ENCODE results near the gene MYH14. TPM values are rescaled to one million over a fixed set of nuclear protein-coding genes. Genes with fewer than 3 reads are reported as not detected.

Gene MYH14
- total RNA-seq, 1 experiment from 2014 or later = 4.1 TPM

DNA sequence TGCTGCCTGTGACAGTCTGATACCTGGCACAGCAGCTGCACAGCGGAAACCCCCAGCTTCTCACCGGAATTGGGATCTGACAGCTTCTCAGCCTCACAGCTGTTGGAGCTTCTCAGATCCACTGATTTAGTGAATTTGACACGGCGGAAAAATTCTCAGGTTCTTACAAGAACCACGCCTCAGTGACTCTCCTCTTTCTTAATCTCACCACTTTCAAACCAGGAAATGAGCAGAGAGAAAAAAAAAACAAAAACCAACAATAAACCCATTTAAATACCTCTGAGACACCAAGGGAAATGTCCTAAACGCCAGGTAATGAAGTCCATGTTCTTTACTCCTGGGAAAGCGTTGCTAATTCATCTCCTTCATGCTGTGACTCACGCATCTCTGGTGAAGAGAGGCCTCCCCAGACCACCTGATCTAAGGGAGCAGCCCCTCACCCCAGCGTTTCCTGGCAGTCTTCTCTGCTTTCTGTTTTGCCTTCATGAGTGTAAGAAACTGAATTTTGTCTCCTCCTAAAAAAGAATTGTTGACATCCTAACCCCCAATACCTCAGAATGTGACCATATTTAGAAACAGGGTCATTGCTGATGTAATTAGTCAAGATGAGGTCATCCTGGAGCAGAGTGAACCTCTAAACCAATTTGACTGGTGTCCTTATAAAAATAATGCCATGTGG lies 24.4 kb upstream of the MYH14 start:
- Histone ChIP-seq H3K4me3 (ENCODE audit: insufficient read depth, low read depth, low read length) (no peak overlapping the region), H3K36me3 (replicated peaks; ENCODE audit: control insufficient read depth, insufficient read depth, low read length) (no peaks in the 10 kb centered on the region), H3K27me3 (ENCODE audit: control insufficient read depth, insufficient read depth, low read length) (no peaks in the 10 kb centered on the region)
- no peak for DNase-seq

DNA sequence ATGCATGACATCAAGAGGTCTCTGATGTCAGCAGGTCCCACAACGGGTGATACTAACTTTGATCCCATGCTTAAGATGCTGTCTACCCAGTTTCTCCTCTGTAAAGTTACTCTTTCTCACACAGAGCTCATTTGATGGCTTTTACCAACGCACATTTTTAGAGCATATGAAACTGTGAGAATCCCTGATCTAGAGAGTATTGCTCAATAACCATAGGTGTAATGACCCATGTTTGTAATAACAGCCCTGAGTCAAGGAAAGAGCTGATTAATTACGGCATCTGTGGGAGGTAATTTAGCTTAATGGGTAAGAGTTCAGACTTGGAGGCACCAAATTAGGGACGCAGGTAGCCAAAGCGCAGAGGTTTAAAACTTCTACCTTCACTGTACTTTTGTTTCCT lies 22.3 kb upstream of the MYH14 start:
- DNase-seq = no peak
- no peak overlapping the region for H3K4me3 ChIP-seq (ENCODE audit: insufficient read depth, low read depth, low read length)
- no peaks in the 10 kb centered on the region for H3K36me3 ChIP-seq (replicated peaks; ENCODE audit: control insufficient read depth, insufficient read depth, low read length)
- no peaks in the 10 kb centered on the region for H3K27me3 ChIP-seq (ENCODE audit: control insufficient read depth, insufficient read depth, low read length)

GRCh38 chr19:50184196-50184595 lies 19.2 kb upstream of the MYH14 start:
- Histone ChIP-seq H3K4me3 (ENCODE audit: insufficient read depth, low read depth, low read length) (no peak overlapping the region), H3K27me3 (ENCODE audit: control insufficient read depth, insufficient read depth, low read length) (no peaks in the 10 kb centered on the region), H3K36me3 (replicated peaks; ENCODE audit: control insufficient read depth, insufficient read depth, low read length) (no peaks in the 10 kb centered on the region)
- DNase-seq = no peak

- Histone ChIP-seq H3K36me3 (replicated peaks; ENCODE audit: control insufficient read depth, insufficient read depth, low read length) (no peaks in the 10 kb centered on the region), H3K4me3 (ENCODE audit: insufficient read depth, low read depth, low read length) (no peak overlapping the region), H3K27me3 (ENCODE audit: control insufficient read depth, insufficient read depth, low read length) (no peaks in the 10 kb centered on the region)
- no peak for DNase-seq
These were observed 15.5 kb upstream of the MYH14 start for GRCh38 chr19:50187937-50188336.

GRCh38 chr19:50189331-50189730 lies 14.1 kb upstream of the MYH14 start:
- DNase-seq = no peak
- Histone ChIP-seq H3K4me3 (ENCODE audit: insufficient read depth, low read depth, low read length) (no peak overlapping the region), H3K27me3 (ENCODE audit: control insufficient read depth, insufficient read depth, low read length) (no peaks in the 10 kb centered on the region), H3K36me3 (replicated peaks; ENCODE audit: control insufficient read depth, insufficient read depth, low read length) (no peaks in the 10 kb centered on the region)

- H3K27me3 ChIP-seq (ENCODE audit: control insufficient read depth, insufficient read depth, low read length) = no peaks in the 10 kb centered on the region
- no peak for DNase-seq
- no peak overlapping the region for H3K4me3 ChIP-seq (ENCODE audit: insufficient read depth, low read depth, low read length)
- no peaks in the 10 kb centered on the region for H3K36me3 ChIP-seq (replicated peaks; ENCODE audit: control insufficient read depth, insufficient read depth, low read length)
These were observed 13.0 kb upstream of the MYH14 start for GRCh38 chr19:50190439-50190891.

GRCh38 chr19:50191216-50191615 lies 12.2 kb upstream of the MYH14 start:
- H3K4me3 ChIP-seq (ENCODE audit: insufficient read depth, low read depth, low read length) = no peak overlapping the region
- DNase-seq = no peak

DNA sequence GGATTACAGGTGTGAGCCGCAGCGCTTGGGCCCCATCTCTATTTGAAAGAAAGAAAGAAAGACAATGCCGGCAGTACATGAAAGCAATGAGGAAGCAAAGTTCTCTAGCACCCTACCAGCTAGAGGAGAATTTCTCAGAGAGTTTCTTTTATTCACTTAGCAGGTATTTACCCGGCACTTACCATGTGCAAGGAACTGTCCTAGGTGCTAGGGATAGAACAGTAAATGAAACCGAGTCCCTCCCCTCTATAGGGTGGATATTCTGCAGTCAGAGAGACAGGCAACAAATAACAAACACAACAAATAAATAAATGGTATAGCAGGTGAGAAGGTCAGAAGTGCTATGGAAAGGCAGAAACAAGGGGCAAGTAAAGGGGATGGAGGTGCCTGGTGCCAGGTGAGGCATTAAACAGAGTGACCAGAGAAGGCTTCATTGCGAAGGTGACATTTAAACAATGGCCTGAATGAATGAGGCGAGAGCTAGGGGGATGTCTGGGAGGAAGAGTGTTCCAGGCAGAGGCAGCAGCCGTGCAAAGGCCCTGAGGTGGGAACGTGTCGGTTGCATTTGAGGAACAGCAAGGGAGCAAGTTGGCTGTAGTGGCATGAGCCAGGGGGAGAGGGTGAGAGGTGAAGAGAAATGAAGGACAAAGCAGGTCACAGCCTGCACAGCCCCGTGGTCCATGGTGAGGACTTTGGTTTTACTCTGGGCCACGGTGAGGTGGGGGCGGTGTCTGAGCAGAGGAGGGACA lies 10.8 kb upstream of the MYH14 start:
- Histone ChIP-seq H3K36me3 (replicated peaks; ENCODE audit: control insufficient read depth, insufficient read depth, low read length) (no peaks in the 10 kb centered on the region), H3K27me3 (ENCODE audit: control insufficient read depth, insufficient read depth, low read length) (no peaks in the 10 kb centered on the region), H3K4me3 (ENCODE audit: insufficient read depth, low read depth, low read length) (no peak overlapping the region)
- no peak for DNase-seq

More at GRCh38 chr19:50191216-50191615, 12.2 kb upstream of the MYH14 start:
- no peaks in the 10 kb centered on the region for H3K36me3 ChIP-seq (replicated peaks; ENCODE audit: control insufficient read depth, insufficient read depth, low read length)
- no peaks in the 10 kb centered on the region for H3K27me3 ChIP-seq (ENCODE audit: control insufficient read depth, insufficient read depth, low read length)

- no peak for DNase-seq
- Histone ChIP-seq H3K36me3 (replicated peaks; ENCODE audit: control insufficient read depth, insufficient read depth, low read length) (no peaks in the 10 kb centered on the region), H3K27me3 (ENCODE audit: control insufficient read depth, insufficient read depth, low read length) (no peaks in the 10 kb centered on the region), H3K4me3 (ENCODE audit: insufficient read depth, low read depth, low read length) (no peak overlapping the region)
These were observed 8.2 kb upstream of the MYH14 start for GRCh38 chr19:50195224-50195623.

- Histone ChIP-seq H3K4me3 (ENCODE audit: insufficient read depth, low read depth, low read length) (no peak overlapping the region), H3K27me3 (ENCODE audit: control insufficient read depth, insufficient read depth, low read length) (no peaks in the 10 kb centered on the region), H3K36me3 (replicated peaks; ENCODE audit: control insufficient read depth, insufficient read depth, low read length) (no peaks in the 10 kb centered on the region)
- DNase-seq = no peak
These were observed 7.0 kb upstream of the MYH14 start for GRCh38 chr19:50196322-50196932.

- no peak for DNase-seq
- peaks cover 2% of the 10 kb centered on the region for H3K27me3 ChIP-seq (ENCODE audit: control insufficient read depth, insufficient read depth, low read length)
- no peak overlapping the region for H3K4me3 ChIP-seq (ENCODE audit: insufficient read depth, low read depth, low read length)
- H3K36me3 ChIP-seq (replicated peaks; ENCODE audit: control insufficient read depth, insufficient read depth, low read length) = no peaks in the 10 kb centered on the region
These were observed 6.1 kb upstream of the MYH14 start for GRCh38 chr19:50197348-50197747.

DNA sequence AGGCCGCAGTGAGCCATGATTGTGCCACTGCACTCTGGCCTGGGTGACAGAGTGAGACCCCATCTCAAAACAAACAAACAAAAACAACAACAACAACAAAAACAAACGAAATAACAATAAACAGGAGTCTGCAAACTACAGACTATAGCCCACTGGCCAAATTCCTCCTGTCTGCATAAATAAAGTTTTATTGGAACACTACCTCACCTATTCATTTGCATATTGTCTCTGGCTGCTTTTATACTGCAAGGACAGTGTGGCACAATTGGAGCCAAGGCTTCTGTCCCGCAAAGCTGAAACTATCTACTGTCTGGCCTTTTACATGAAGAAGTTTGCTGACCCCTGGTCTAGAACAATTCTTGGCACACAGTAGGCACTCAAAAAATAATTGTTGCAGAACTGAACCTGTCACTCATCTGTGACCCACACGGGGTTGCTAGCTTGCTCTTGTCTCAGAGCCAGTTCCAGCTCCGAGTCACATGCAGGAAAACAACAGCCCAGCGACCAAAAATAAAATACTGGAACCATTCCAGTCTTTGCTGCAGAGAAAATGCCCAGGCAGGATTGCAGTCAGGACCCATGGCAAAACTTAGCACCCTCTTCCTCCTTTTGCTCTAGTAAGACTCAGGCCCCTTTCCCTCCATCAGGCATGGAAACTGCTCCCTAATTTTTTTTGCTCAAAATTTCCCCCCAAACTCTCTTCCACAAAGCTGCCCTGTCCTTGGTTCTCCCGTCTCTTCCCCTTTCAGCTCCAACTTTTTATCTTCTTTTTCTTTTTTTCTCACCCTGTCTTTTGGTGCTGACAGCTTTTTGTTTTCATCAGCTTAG lies 4.8 kb upstream of the MYH14 start:
- peaks cover 6% of the 10 kb centered on the region for H3K27me3 ChIP-seq (ENCODE audit: control insufficient read depth, insufficient read depth, low read length)
- DNase-seq = no peak
- no peak overlapping the region for H3K4me3 ChIP-seq (ENCODE audit: insufficient read depth, low read depth, low read length)
- no peaks in the 10 kb centered on the region for H3K36me3 ChIP-seq (replicated peaks; ENCODE audit: control insufficient read depth, insufficient read depth, low read length)

- Histone ChIP-seq H3K27me3 (ENCODE audit: control insufficient read depth, insufficient read depth, low read length) (peaks cover 10% of the 10 kb centered on the region), H3K36me3 (replicated peaks; ENCODE audit: control insufficient read depth, insufficient read depth, low read length) (no peaks in the 10 kb centered on the region), H3K4me3 (ENCODE audit: insufficient read depth, low read depth, low read length) (no peak overlapping the region)
- DNase-seq = no peak
These were observed 4.2 kb upstream of the MYH14 start for GRCh38 chr19:50199259-50199555.

DNA sequence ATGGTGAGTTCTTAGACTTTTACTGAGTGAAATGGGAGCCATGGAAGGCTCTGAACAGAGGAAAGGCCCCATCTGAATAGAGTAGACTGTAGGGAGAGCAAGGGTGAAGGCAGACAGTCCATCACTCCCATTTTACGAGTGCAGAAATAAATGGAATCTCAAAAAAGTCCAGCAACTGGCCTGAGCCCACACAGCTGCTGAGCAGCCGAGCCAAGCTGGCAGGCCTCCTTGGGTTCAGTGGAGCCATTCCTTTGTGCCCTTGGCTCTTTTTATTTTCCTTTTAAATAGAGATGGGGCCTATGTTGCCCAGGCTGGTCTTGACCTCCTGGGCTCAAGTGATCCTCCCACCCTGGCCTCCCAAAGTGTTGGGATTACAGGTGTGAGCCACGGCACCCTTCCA lies 1.0 kb upstream of the MYH14 start:
- H3K4me3 ChIP-seq (ENCODE audit: insufficient read depth, low read depth, low read length) = no peak overlapping the region

More for the DNA sequence above, 1.0 kb upstream of the MYH14 start:
- Histone ChIP-seq H3K36me3 (replicated peaks; ENCODE audit: control insufficient read depth, insufficient read depth, low read length) (no peaks in the 10 kb centered on the region), H3K27me3 (ENCODE audit: control insufficient read depth, insufficient read depth, low read length) (peaks cover 21% of the 10 kb centered on the region)
- DNase-seq = no peak

Measured in H7 (cell line).